ENCODE measurements around the gene AWAT1.
"Not testable (repeated sequence)": the region's sequence is repeated elsewhere in the genome, so short reads cannot be mapped to it uniquely, and the experiment has no call there.

AWAT1 gene

DNA sequence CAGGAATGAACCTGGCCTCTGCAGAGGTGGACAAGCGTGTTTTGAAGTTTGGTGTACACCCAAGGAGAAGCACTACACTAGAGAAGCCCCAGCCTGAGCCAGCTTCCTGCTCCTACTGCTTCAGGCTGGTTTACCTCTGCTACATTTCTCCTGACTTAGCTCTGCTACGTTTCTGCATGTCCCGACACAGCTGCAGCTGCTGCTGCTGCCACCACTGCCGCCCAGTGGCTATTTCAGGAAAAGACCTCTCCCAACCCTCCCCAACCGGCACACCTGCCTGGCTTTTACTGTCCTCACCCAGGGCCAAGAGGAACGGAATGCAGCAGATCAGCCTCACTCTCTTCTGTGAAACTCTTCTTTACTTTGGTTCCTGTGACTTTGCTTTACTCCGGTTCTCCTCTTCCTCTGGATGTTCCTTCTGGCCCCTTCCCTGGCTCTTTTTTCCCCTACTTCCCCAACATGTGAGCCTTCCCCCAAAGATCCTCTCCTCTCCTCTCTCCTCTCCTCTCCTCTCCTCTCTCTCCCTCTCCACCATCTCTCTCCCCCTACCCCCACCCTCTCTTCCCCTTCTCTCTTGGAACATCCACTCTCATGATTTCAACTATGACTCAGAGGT lies 28.6 kb downstream of the AWAT1 start:
- peak; percentile 26 for DNase-seq (ENCODE audit: low spot score)

DNA sequence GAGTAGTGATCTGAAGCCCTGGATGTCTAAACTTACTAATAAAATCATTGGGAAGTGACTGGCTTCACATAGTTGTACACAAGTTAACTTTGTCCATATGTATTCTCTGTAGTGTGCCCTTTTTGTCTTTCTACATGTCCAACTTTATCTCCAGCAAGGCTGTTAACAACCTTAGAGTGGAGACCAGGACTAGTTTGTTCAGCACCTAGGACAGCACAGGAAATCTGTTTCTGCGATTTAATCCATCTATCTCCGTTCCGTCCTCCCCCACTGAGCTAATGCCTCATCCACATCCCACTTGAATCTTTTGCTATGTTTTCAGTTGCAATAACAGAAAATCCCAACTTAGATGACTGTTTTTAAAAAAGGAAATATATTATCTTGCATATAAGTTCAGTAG lies 30.3 kb downstream of the AWAT1 start:
- no peak for DNase-seq (ENCODE audit: low spot score)

DNA sequence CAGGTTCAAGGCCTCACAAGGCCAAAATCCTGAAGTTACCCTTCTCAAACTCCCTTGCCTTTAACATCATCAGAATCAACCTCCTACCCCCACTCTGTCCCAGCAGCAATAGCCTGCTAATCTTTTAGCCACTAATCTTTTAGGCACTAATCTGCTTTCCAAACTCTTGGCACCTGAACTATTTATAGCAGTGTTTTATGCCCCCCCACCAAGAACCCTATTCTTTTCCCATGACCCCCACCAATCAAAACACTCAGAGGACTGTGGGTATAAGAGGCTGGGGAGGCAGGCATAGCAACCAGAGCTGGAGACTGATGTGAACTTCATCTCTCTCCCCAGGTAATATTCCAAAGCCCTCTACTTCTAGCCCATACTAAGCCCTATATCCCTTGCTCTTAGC lies 33.6 kb downstream of the AWAT1 start, which contains the start of gene ARR3:
ARR3 (plus strand) TSS at position 301 of the 400 bp plus-strand sequence. CDS start 1,052 bp downstream, outside the sequence.
- DNase-seq (ENCODE audit: low spot score) = no peak

DNA sequence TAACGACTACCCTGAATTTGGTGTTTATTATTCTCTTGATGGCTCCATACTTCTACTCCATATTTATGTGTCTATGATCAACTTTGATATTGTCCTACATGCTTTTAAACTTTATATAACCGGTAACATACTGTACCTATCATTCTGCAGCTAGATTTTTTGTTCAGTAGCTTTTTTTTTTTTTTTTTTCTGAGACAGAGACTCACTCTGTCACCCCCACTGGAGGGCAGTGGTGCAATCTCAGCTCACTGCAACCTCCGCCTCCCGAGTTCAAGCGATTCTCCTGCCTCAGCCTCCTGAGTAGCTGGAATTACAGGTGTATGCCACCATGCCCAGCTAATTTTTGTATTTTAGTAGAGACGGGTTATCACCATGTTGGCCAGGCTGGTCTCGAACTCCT lies 39.6 kb downstream of the AWAT1 start:
- DNase-seq (ENCODE audit: low spot score) = not testable (repeated sequence)

DNA sequence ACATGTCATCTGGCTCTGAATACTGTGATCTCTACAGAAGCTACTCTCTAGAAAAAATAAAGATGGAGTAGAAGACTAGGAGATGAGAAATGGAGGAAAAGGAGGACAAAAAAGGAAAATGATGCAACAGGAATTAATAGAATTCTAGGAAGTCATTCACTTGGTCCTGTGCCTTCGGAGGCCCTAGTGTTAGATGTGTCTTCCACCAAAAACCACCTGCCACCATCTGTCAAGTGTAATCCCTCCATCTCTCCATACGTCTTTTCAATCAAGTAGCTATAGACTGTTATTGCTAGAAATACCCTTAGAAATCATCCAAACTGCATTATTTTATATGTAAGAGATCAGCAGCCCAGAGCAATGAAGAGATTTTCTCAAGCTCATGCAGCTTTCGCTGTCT lies 44.6 kb downstream of the AWAT1 start:
- DNase-seq (ENCODE audit: low spot score) = no peak

DNA sequence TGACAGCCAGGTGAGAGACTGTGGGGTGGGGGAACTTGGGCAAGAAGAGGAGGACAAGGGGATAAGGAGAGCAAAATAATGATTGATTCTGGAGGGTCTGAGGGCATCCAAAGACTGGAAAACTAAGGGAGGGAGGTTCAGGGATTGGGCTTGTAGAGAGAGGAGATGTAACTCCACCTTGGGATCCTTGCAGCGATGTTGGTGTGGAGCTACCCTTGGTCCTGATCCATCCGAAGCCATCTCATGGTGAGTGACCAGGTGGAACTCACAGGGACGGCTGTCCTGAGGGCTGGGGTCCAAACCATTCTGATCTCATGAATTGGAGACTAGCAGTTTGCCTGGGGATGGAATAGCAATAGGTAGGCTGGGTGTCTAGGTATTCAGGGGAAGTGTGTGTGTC lies 46.1 kb downstream of the AWAT1 start:
- no peak for DNase-seq (ENCODE audit: low spot score)

DNA sequence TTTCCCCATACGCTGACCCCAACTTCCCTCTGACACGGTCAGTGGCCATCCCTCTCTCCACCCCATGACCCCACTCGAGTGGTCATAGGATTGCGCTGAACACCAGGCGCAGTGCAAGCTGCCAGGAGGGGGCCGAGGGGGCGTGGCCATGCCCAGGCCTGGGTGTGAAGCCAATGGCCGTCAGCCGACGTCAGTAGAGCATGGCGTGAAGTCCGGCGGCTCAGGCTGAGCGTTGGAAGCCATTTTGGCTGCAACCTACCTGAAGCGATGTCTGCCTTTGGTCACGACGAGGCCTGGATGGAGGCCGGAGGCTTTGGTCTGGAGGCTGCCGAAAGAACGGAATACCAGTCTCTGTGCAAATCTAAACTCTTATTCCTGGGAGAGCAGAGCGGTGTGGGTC lies 47.5 kb downstream of the AWAT1 start, which contains the start of gene RAB41:
RAB41 (plus strand) TSS at position 222 of the 400 bp plus-strand sequence; CDS start at position 268, 46 bp downstream.
- no peak for DNase-seq (ENCODE audit: low spot score)

DNA sequence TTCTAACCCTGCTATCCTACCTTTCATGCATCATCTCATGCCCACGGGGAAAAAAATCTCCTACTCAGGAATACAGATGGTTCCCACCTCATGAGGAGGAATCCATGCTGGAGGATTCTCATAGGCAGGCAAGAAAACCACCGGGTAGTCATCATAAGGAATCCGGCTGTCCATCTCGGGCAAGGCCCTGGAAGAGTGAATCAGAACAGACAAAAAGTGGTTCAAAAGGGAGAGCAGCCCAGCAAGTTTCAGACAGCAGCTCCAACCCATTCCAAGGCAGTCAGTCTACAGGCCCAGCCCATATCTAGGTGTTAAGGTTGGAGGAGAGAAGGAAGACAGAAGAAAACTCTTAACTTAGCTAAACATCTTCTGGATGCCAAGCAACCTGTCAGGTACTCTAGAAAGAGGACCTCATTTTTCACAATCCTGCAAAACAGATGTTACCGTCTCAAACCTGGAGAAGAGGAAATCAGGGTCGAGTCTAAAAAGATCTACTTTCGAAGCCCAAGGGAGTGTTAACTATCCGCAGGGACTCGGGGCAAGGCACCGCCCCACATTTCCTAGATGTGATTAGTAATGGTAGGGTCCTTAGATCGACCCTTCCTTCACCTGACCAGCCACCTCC lies 54.8 kb downstream of the AWAT1 start:
- no peak for DNase-seq (ENCODE audit: low spot score)
